PC-9 (cell line): ENCODE measurements around the gene TNFRSF4.

Source experiments
- CTCF ChIP-seq: fragments of 200-600 bp; sonication (generic); conservative IDR thresholded peaks from 2 replicates; pipeline ENCODE4 v1.6.1; 2017; ENCODE audit warnings: mixed run types, antibody characterized with exemption, mild to moderate bottlenecking, moderate library complexity
- EZH2 ChIP-seq: fragments of 200-600 bp; sonication (generic); IDR thresholded peaks from 2 replicates; pipeline ENCODE4 v1.8.0; 2017; ENCODE audit warnings: antibody characterized with exemption, low read depth

- TF ChIP-seq CTCF: no peak
- no peak for TF ChIP-seq EZH2
Measured at GRCh38 chr1:1232796-1233566, 19.0 kb upstream of the TNFRSF4 start.
